ENCODE results near the gene ADGRE3. TPM values are rescaled to one million over a fixed set of nuclear protein-coding genes. Genes with fewer than 3 reads are reported as not detected.

Gene ADGRE3
- total and polyA plus RNA-seq, 10 donors: 0.05 to 16.3 (median 2.4) TPM

DNA sequence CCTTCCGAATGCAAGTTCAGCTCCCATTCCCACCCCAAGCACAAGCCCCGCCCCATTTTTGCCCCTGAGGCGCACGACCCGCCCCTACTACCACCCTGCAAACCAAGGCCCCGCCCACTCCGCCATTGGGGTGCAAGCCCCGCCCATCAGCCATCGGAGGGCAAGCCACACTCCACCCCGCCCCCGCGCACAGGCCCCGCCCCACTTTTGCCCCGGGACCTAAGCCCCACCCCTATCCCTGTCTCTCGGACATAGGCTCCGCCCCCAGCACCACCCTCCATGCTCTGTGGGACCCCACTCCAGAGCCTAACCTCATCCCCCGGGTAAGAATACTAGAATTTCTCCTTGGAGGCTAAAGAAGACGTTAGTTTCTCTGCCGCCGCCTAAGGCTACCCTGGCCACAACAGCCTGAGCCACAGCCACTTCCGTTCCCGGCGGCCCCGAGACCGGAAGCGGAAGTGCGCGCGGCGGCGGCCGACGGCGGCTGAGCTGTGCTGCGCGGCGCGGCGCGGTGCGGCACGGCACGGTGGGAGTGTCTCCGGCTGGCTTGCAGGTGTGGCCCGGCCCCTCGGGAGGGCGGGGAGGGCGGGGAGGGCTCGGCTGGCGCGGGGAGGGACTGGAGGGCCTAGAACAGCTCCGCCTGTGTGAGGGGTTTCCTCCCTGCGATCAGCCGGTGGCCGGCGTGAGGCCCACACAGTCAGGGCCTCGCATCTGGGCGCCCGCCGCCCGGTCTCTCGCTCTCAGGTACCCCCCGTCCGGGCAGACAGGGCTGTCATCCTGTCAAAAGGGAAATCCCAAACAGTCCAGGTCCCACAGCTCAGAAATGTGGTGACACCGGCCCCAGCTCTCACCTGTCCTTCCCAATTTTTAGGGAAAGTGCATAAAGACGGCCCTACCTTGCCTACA, 15.2 kb upstream of the ADGRE3 start, which contains the start of gene ZNF333:
Gene ZNF333 (plus strand): TSS at position 451 of the 906 bp plus-strand sequence. CDS start 3,444 bp downstream, outside the sequence.
- WGBS, 5 donors: 0 to 1% (median 1%) methylated on average over 32 to 66 of the region's 66 CpGs
- TF ChIP-seq, protein P1, sequence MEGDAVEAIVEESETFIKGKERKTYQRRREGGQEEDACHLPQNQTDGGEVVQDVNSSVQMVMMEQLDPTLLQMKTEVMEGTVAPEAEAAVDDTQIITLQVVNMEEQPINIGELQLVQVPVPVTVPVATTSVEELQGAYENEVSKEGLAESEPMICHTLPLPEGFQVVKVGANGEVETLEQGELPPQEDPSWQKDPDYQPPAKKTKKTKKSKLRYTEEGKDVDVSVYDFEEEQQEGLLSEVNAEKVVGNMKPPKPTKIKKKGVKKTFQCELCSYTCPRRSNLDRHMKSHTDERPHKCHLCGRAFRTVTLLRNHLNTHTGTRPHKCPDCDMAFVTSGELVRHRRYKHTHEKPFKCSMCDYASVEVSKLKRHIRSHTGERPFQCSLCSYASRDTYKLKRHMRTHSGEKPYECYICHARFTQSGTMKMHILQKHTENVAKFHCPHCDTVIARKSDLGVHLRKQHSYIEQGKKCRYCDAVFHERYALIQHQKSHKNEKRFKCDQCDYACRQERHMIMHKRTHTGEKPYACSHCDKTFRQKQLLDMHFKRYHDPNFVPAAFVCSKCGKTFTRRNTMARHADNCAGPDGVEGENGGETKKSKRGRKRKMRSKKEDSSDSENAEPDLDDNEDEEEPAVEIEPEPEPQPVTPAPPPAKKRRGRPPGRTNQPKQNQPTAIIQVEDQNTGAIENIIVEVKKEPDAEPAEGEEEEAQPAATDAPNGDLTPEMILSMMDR (IDR thresholded peaks at IDR 0.05 in 8 of 11, conservative IDR thresholded peaks at IDR 0.05 in 3 of 11): peak in 3 of 11 experiments; percentile 16 to 43 (median 26)
- peak; percentile 90 to 92 (median 92) for TF ChIP-seq POLR2AphosphoS5 (IDR thresholded peaks at IDR 0.05)
- peak in 2 of 3 donors; percentile 37 to 53 for TF ChIP-seq POLR2A (IDR thresholded peaks at IDR 0.05)
- Histone ChIP-seq H3K4me1 (peaks cover 6 to 68% (median 26%) of the 10 kb centered on the region in 6 donors), H3K36me3 (peaks cover 0 to 18% (median 12%) of the 10 kb centered on the region in 6 donors), H3K9me3 (no peaks in the 10 kb centered on the region), H3K4me3 (peak within 1 kb of the TSS; percentile 67 to 85 (median 76)), H3K27me3 (replicated peaks in 1 of 7) (no peaks in the 10 kb centered on the region), H3K27ac (peak within 1 kb of the TSS; percentile 93 to 98 (median 97))
- peak; percentile 99 for DNase-seq
- intact Hi-C loops (cut with DNase I; ENCODE audit: low total_unique reads): loop anchor here (5.0 kb wide), 1 partner anchor 118 kb away; the partner anchor contains the start of gene NDUFB7

DNA sequence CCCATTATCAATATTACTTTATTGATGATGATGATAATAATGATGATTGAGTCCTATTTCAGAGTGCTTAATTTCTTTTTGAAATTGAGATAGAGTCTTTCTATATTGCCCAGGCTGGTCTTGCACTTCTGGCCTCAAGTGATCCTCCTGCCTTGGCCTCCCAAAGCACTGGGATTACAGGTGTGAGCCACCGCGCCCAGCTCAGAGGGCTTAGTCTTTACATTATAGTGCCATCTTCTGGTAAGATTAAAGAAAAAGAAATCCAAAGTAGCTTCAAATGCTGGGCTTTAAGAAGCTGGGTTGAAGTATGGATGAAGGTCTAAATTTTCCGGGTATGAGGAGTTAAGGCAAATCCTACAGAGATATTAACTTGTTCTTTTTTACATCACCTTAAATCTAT, 11.8 kb upstream of the ADGRE3 start:
- no peak for DNase-seq
- Histone ChIP-seq H3K9me3 (no peaks in the 10 kb centered on the region), H3K36me3 (no peaks in the 10 kb centered on the region), H3K4me3 (no peak overlapping the region), H3K27ac (no peak overlapping the region), H3K27me3 (replicated peaks in 1 of 7) (no peaks in the 10 kb centered on the region), H3K4me1 (peaks cover 6 to 69% (median 25%) of the 10 kb centered on the region in 6 donors)
- WGBS, 5 donors: 34 to 56% (median 37%) methylated on average over 3 of the region's 3 CpGs
- intact Hi-C loops (cut with DNase I; ENCODE audit: low total_unique reads): loop anchor here (5.0 kb wide), 1 partner anchor 114 kb away; the partner anchor contains the start of gene NDUFB7
- TF ChIP-seq, protein P1 (IDR thresholded peaks at IDR 0.05 in 8 of 11, conservative IDR thresholded peaks at IDR 0.05 in 3 of 11): peak in 7 of 11 experiments; percentile 35 to 61 (median 43)
- TF ChIP-seq POLR2AphosphoS5 (IDR thresholded peaks at IDR 0.05): no peak

DNA sequence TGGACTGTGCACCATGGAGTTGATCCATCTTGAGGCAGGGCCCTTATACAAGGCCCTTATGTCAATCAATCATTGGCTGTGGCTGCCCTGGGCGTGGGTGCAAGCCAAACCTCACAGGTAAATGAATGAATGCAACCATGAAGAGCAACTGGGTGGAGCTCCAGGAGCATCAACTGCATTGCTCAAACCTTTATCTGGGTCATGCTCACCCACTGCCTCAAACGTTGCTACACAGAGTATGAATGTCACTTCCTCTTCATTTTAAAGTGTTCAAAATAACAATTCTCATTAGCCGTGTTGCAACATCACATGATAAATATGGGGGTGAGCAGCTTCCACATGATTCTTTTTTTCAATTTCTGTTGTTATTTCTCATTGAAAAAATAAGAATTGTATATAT, 8.8 kb upstream of the ADGRE3 start:
- Histone ChIP-seq H3K27me3 (replicated peaks in 1 of 7) (no peaks in the 10 kb centered on the region), H3K4me3 (peak overlapping the region in 1 of 8 donors; percentile 44), H3K9me3 (no peaks in the 10 kb centered on the region), H3K36me3 (no peaks in the 10 kb centered on the region), H3K4me1 (peaks cover 0 to 43% (median 3%) of the 10 kb centered on the region in 6 donors), H3K27ac (peak overlapping the region in 6 of 8 donors; percentile 46 to 86 (median 72))
- 9 to 28% (median 16%) methylated on average over 3 of the region's 3 CpGs for WGBS, 5 donors
- TF ChIP-seq POLR2AphosphoS5 (IDR thresholded peaks at IDR 0.05) (peak in 1 of 3 donors; percentile 33), POLR2A (IDR thresholded peaks at IDR 0.05) (no peak)
- intact Hi-C loops (cut with DNase I; ENCODE audit: low total_unique reads): no loop called here
- DNase-seq: no peak

DNA sequence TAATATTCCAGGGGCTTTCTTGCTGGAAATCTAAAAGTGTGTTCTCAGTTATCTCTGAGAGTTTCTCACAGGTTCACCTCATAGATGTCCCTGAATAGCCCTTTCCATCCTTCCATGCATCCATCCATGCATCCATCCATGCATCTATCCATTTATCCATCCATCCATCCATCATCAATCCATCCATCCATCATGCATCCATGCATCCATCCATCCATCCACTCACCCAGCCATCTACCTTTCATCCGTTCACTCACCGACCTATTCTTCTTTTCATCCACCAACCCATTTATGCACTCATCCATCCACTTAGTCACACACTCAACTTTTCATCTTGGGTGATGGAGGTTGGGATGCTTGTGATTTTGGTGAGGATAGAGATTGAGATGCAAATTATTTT, 7.4 kb upstream of the ADGRE3 start:
- Histone ChIP-seq H3K4me1 (peaks cover 0 to 41% (median 2%) of the 10 kb centered on the region in 6 donors), H3K36me3 (no peaks in the 10 kb centered on the region), H3K4me3 (no peak overlapping the region), H3K9me3 (no peaks in the 10 kb centered on the region), H3K27ac (no peak overlapping the region), H3K27me3 (replicated peaks in 1 of 7) (no peaks in the 10 kb centered on the region)
- no peak for TF ChIP-seq POLR2AphosphoS5 (IDR thresholded peaks at IDR 0.05)
- TF ChIP-seq, protein P1 (IDR thresholded peaks at IDR 0.05 in 8 of 11, conservative IDR thresholded peaks at IDR 0.05 in 3 of 11): no peak
- TF ChIP-seq POLR2A (IDR thresholded peaks at IDR 0.05): no peak
- no peak for DNase-seq
- WGBS, 5 donors: 88 to 93% (median 91%) methylated on average over 2 of the region's 2 CpGs
- intact Hi-C loops (cut with DNase I; ENCODE audit: low total_unique reads): no loop called here
